Liver (tissue), 9 donors: ENCODE data around the gene DLG4. TPM values are rescaled to one million over a fixed set of nuclear protein-coding genes. Genes with fewer than 3 reads are reported as not detected.

Experiments used
- DNase-seq: peaks from one replicate; pipeline ENCODE4 v3.0.0-alpha.2; 2017; ENCODE audit warnings: low spot score
- H3K27ac ChIP-seq, 2 donors: one replicate each; pipeline ENCODE4 v1.7.0; 2013; ENCODE audit warnings: inconsistent platforms in 2 of 2, low read length in 2 of 2, control low read depth in 1 of 2, low read depth in 1 of 2, mild to moderate bottlenecking in 1 of 2
- H3K27me3 ChIP-seq, 4 donors: one replicate each; pipeline versions ENCODE4 v1.6.1 to v1.7.0; 2013; ENCODE audit warnings: low read length in 3 of 4, inconsistent platforms in 1 of 4, mild to moderate bottlenecking in 1 of 4, moderate library complexity in 1 of 4; ENCODE audit not compliant: control insufficient read depth in 4 of 4, insufficient read depth in 4 of 4
- H3K36me3 ChIP-seq, 4 donors: one replicate each; pipeline versions ENCODE4 v1.6.1 to v1.7.0; 2013; ENCODE audit warnings: low read length in 3 of 4, mild to moderate bottlenecking in 3 of 4, low read depth in 1 of 4, moderate library complexity in 1 of 4; ENCODE audit not compliant: control insufficient read depth in 4 of 4, insufficient read depth in 3 of 4
- H3K4me1 ChIP-seq, 4 donors: one replicate each; pipeline versions ENCODE4 v1.6.1 to v1.7.0; 2013; ENCODE audit warnings: low read length in 3 of 4, mild to moderate bottlenecking in 3 of 4, moderate library complexity in 1 of 4; ENCODE audit not compliant: control insufficient read depth in 4 of 4, insufficient read depth in 4 of 4
- H3K4me3 ChIP-seq, 3 donors: one replicate each; pipeline versions ENCODE4 v1.6.1 to v1.7.0; 2013; ENCODE audit warnings: low read length in 3 of 3, control low read depth in 1 of 3, low read depth in 1 of 3, mild to moderate bottlenecking in 1 of 3
- H3K9ac ChIP-seq, 2 donors: one replicate each; pipeline ENCODE4 v1.7.0; 2013; ENCODE audit warnings: low read length in 2 of 2, mild to moderate bottlenecking in 2 of 2, moderate library complexity in 2 of 2, control low read depth in 1 of 2, low read depth in 1 of 2
- H3K9me3 ChIP-seq, 4 donors: one replicate each; pipeline versions ENCODE4 v1.6.1 to v1.7.0; 2013; ENCODE audit warnings: low read length in 3 of 4; ENCODE audit not compliant: control insufficient read depth in 4 of 4
- EGR1 ChIP-seq, 2 donors: IDR thresholded peaks; 2 replicates each; pipeline ENCODE4 v1.6.1; 2016 to 2018; ENCODE audit warnings: antibody characterized with exemption in 2 of 2, low read depth in 2 of 2
- FOXA1 ChIP-seq: IDR thresholded peaks from 2 replicates; pipeline ENCODE4 v1.6.1; 2016; ENCODE audit warnings: antibody characterized with exemption
- FOXA2 ChIP-seq: IDR thresholded peaks from 2 replicates; pipeline ENCODE4 v1.6.1; 2016; ENCODE audit warnings: antibody characterized with exemption
- GABPA ChIP-seq, 2 donors: IDR thresholded peaks in 1 of 2; conservative IDR thresholded peaks in 1 of 2; 2 replicates each; pipeline ENCODE4 v1.6.1; 2016; ENCODE audit warnings: antibody characterized with exemption in 2 of 2, mild to moderate bottlenecking in 1 of 2, moderate library complexity in 1 of 2
- HNF4A ChIP-seq, 2 donors: conservative IDR thresholded peaks; 2 replicates each; pipeline ENCODE4 v1.6.1; 2016; ENCODE audit warnings: antibody characterized with exemption in 2 of 2, mild to moderate bottlenecking in 2 of 2
- HNF4G ChIP-seq: IDR thresholded peaks from 2 replicates; pipeline ENCODE4 v1.6.1; 2016; ENCODE audit warnings: antibody characterized with exemption
- NR2F2 ChIP-seq: IDR thresholded peaks from 2 replicates; pipeline ENCODE4 v1.6.1; 2016; ENCODE audit warnings: antibody characterized with exemption
- RAD21 ChIP-seq, 2 donors: IDR thresholded peaks; 2 replicates each; pipeline ENCODE4 v1.6.1; 2016; ENCODE audit warnings: antibody characterized with exemption in 2 of 2, mild to moderate bottlenecking in 2 of 2
- RXRA ChIP-seq, 2 donors: IDR thresholded peaks; 2 replicates each; pipeline ENCODE4 v1.6.1; 2017 to 2018; ENCODE audit warnings: antibody characterized with exemption in 2 of 2, mild to moderate bottlenecking in 1 of 2
- TAF1 ChIP-seq: conservative IDR thresholded peaks from 2 replicates; pipeline ENCODE4 v1.6.1; 2016; ENCODE audit warnings: antibody characterized with exemption, mild to moderate bottlenecking
- YY1 ChIP-seq: IDR thresholded peaks from 2 replicates; pipeline ENCODE4 v1.6.1; 2016; ENCODE audit warnings: antibody characterized with exemption, mild to moderate bottlenecking
- WGBS: extraction: QIAGEN DNeasy Blood & Tissue Kit; methylation state at CpG from one replicate; pipeline ENCODE4 v1.1.7; 2013; 5-methylcytosine and 5-hydroxymethylcytosine counted together
- polyA plus RNA-seq, 2 donors: library from polyadenylated mRNA; stranded (reverse) in 1 of 2; unstranded in 1 of 2; fragments of 200-250 nt in 1 of 2; fragments of >200 nt in 1 of 2; fragmentation: Nextera tagmentation in 1 of 2; extraction: Ambion mirVana in 1 of 2; gene quantifications; one replicate each; pipeline versions ENCODE4 v1.2.1 to v1.2.3, GENCODE V29; 2013 to 2015
- total RNA-seq, 2 donors: library from RNA; depleted of rRNA; stranded (reverse); fragments of >200 nt; gene quantifications; one replicate each; pipeline ENCODE4 v1.2.3, GENCODE V29; 2014
- TF ChIP-seq, protein P1 (sequence below): IDR thresholded peaks from 2 replicates; pipeline ENCODE4 v1.6.1; 2016; ENCODE audit warnings: antibody characterized with exemption
- TF ChIP-seq, protein P2 (sequence below): IDR thresholded peaks from 2 replicates; pipeline ENCODE4 v1.6.1; 2016; ENCODE audit warnings: antibody characterized with exemption
- TF ChIP-seq, protein P3 (sequence below): IDR thresholded peaks from 2 replicates; pipeline ENCODE4 v1.6.1; 2016; ENCODE audit warnings: antibody characterized with exemption, mild to moderate bottlenecking
- TF ChIP-seq, protein P4 (sequence below): IDR thresholded peaks from 2 replicates; pipeline ENCODE4 v1.6.1; 2016; ENCODE audit warnings: antibody characterized with exemption
- donor health status: healthy.
- donor health status: healthy.
- donor health status: healthy.
- donor health status: healthy.
- donor health status: healthy.

DLG4 gene
- total and polyA plus RNA-seq, 4 donors, result 0.40 to 5.7 (median 1.9) TPM

DNA sequence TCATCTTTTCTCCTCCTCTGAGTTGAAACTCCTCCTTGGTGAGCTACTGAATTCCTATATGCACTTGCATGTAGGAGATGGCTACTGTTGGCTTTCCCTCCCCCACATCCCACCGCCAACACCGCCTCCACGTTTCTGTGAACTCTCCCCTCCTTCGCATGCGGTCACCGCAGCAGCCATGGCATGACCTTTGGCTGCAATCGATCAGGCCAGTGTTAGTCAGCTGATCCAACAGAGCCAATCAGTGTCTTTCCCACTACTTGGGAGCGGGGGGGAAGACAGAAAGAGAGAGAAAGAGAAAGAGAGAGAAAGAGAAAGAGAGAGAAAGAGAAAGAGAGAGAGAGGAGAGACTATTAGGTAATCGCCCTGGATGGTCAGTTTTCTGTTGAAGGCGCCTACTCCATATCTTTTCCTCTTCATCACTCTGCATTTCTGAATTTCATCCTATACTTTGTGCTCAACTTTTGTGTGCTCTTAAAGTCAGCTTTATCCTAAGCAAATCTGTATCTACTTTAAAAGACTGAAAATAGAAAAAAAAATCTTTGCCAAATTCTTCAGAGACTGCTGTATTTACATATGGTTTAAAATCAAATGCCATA is 63.2 kb downstream of the DLG4 start (continued):
- TF ChIP-seq GABPA (IDR thresholded peaks at IDR 0.05 in 1 of 2, conservative IDR thresholded peaks at IDR 0.05 in 1 of 2) (peak in 1 of 2 donors; percentile 36), FOXA1 (peak; percentile 79), TAF1 (no peak), FOXA2 (no peak)

DNA sequence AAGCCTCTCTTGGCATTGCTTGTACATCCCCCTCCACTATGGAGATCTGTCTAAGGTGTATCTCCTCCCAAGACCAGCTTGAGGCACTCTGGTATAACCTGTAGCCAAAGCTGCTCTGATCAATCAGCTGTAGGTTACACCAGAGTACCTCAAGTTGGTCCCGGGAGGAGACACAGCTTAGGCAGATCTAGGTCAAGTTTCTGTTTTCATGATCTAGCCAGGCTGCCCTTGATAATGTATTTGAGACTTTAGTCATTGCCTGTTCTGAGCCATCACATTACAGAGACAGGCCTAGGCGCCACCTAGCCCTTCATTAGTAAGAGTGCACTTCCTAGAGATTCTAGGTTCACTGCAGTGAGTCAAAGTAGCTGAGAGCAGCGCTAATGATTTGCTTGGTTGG is 71.9 kb downstream of the DLG4 start:
- WGBS, result 71% methylated on average over 3 of the region's 3 CpGs
- H3K9ac ChIP-seq, result no peak overlapping the region
- H3K36me3 ChIP-seq, result no peaks in the 10 kb centered on the region
- H3K27me3 ChIP-seq, result no peaks in the 10 kb centered on the region
- no peak overlapping the region for H3K27ac ChIP-seq
- TF ChIP-seq NR2F2, result no peak
- H3K9me3 ChIP-seq, result no peaks in the 10 kb centered on the region
- DNase-seq, result no peak
- H3K4me3 ChIP-seq, result no peak overlapping the region
- peaks cover 0 to 3% (median 0%) of the 10 kb centered on the region in 4 donors for H3K4me1 ChIP-seq

DNA sequence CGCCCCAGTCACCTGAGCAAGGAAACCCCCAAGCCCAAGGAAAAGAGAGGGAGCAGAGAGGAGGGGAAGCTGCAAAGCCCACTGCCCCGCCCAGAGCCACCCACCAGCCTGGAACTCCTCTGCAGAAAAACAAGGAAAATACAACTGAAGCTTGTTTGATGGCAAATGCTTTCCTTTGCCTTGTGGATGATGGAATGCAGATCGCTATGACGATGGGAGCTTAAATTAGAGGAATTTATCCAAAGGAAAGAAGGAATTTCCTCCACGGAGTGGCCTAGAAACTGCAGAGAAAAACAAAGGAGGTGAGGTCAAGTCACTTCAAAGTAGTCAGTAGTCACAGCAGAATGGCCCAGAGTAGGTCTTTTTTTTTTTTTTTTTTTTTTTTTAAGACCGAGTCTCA is 73.5 kb downstream of the DLG4 start:
- no peak overlapping the region for H3K9ac ChIP-seq
- H3K4me3 ChIP-seq, result no peak overlapping the region
- no peak for DNase-seq
- TF ChIP-seq EGR1 (IDR thresholded peaks at IDR 0.05; ENCODE audit: low read depth in 2 of 2) (no peak), FOXA1 (no peak), TAF1 (no peak), NR2F2 (no peak), FOXA2 (no peak), YY1 (no peak), HNF4A (conservative IDR thresholded peaks at IDR 0.05) (no peak), HNF4G (no peak), GABPA (IDR thresholded peaks at IDR 0.05 in 1 of 2, conservative IDR thresholded peaks at IDR 0.05 in 1 of 2) (no peak), RXRA (IDR thresholded peaks at IDR 0.05) (no peak), RAD21 (IDR thresholded peaks at IDR 0.05) (no peak)
- TF ChIP-seq, protein P1, sequence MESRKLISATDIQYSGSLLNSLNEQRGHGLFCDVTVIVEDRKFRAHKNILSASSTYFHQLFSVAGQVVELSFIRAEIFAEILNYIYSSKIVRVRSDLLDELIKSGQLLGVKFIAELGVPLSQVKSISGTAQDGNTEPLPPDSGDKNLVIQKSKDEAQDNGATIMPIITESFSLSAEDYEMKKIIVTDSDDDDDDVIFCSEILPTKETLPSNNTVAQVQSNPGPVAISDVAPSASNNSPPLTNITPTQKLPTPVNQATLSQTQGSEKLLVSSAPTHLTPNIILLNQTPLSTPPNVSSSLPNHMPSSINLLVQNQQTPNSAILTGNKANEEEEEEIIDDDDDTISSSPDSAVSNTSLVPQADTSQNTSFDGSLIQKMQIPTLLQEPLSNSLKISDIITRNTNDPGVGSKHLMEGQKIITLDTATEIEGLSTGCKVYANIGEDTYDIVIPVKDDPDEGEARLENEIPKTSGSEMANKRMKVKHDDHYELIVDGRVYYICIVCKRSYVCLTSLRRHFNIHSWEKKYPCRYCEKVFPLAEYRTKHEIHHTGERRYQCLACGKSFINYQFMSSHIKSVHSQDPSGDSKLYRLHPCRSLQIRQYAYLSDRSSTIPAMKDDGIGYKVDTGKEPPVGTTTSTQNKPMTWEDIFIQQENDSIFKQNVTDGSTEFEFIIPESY, result no peak
- TF ChIP-seq, protein P2, sequence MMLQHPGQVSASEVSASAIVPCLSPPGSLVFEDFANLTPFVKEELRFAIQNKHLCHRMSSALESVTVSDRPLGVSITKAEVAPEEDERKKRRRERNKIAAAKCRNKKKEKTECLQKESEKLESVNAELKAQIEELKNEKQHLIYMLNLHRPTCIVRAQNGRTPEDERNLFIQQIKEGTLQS, result no peak
- TF ChIP-seq, protein P3, sequence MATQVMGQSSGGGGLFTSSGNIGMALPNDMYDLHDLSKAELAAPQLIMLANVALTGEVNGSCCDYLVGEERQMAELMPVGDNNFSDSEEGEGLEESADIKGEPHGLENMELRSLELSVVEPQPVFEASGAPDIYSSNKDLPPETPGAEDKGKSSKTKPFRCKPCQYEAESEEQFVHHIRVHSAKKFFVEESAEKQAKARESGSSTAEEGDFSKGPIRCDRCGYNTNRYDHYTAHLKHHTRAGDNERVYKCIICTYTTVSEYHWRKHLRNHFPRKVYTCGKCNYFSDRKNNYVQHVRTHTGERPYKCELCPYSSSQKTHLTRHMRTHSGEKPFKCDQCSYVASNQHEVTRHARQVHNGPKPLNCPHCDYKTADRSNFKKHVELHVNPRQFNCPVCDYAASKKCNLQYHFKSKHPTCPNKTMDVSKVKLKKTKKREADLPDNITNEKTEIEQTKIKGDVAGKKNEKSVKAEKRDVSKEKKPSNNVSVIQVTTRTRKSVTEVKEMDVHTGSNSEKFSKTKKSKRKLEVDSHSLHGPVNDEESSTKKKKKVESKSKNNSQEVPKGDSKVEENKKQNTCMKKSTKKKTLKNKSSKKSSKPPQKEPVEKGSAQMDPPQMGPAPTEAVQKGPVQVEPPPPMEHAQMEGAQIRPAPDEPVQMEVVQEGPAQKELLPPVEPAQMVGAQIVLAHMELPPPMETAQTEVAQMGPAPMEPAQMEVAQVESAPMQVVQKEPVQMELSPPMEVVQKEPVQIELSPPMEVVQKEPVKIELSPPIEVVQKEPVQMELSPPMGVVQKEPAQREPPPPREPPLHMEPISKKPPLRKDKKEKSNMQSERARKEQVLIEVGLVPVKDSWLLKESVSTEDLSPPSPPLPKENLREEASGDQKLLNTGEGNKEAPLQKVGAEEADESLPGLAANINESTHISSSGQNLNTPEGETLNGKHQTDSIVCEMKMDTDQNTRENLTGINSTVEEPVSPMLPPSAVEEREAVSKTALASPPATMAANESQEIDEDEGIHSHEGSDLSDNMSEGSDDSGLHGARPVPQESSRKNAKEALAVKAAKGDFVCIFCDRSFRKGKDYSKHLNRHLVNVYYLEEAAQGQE, result no peak
- TF ChIP-seq, protein P4, sequence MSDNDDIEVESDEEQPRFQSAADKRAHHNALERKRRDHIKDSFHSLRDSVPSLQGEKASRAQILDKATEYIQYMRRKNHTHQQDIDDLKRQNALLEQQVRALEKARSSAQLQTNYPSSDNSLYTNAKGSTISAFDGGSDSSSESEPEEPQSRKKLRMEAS, result no peak
- no peaks in the 10 kb centered on the region for H3K9me3 ChIP-seq
- H3K27ac ChIP-seq, result no peak overlapping the region
- peaks cover 0 to 3% (median 0%) of the 10 kb centered on the region in 4 donors for H3K4me1 ChIP-seq
- no peaks in the 10 kb centered on the region for H3K27me3 ChIP-seq
- WGBS, result 85% methylated on average over 6 of the region's 6 CpGs
- H3K36me3 ChIP-seq, result no peaks in the 10 kb centered on the region
